HL-60 (cell line): ENCODE measurements around the gene SAMD14.

Experiments
- SPI1 ChIP-seq: IDR thresholded peaks from 2 replicates; pipeline ENCODE4 v1.6.1; 2012; ENCODE audit warnings: low read depth, mild to moderate bottlenecking, borderline replicate concordance
- TF ChIP-seq, protein P1 (sequence below): IDR thresholded peaks from one replicate; pipeline ENCODE4 v1.5.1; 2011; ENCODE audit warnings: low read length, control low read depth, inconsistent platforms; ENCODE audit not compliant: insufficient read depth
- TF ChIP-seq, protein P2 (sequence below): IDR thresholded peaks from 2 replicates; pipeline ENCODE4 v1.6.1; 2012; ENCODE audit warnings: low read depth; ENCODE audit not compliant: insufficient replicate concordance

DNA sequence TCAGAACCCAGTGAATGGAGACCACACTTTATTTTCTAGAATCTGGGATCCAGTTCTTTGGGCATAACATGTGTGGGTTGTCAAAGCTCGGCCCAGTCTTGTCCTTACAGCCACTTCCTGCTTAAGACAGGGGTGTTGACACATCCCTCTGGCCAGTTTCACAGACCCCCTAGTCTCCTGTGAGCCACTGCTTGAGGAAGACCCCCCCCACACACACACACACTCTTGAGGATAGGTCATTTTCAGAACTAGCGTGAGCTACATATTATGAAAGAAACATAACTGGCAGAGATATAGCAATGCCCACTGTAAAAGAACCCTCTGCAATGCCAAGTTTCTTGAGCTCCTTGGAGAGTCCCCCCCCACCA is 38.1 kb downstream of the SAMD14 start:
- no peak for TF ChIP-seq SPI1
- TF ChIP-seq, protein P1, sequence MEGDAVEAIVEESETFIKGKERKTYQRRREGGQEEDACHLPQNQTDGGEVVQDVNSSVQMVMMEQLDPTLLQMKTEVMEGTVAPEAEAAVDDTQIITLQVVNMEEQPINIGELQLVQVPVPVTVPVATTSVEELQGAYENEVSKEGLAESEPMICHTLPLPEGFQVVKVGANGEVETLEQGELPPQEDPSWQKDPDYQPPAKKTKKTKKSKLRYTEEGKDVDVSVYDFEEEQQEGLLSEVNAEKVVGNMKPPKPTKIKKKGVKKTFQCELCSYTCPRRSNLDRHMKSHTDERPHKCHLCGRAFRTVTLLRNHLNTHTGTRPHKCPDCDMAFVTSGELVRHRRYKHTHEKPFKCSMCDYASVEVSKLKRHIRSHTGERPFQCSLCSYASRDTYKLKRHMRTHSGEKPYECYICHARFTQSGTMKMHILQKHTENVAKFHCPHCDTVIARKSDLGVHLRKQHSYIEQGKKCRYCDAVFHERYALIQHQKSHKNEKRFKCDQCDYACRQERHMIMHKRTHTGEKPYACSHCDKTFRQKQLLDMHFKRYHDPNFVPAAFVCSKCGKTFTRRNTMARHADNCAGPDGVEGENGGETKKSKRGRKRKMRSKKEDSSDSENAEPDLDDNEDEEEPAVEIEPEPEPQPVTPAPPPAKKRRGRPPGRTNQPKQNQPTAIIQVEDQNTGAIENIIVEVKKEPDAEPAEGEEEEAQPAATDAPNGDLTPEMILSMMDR, result no peak
- TF ChIP-seq, protein P2, sequence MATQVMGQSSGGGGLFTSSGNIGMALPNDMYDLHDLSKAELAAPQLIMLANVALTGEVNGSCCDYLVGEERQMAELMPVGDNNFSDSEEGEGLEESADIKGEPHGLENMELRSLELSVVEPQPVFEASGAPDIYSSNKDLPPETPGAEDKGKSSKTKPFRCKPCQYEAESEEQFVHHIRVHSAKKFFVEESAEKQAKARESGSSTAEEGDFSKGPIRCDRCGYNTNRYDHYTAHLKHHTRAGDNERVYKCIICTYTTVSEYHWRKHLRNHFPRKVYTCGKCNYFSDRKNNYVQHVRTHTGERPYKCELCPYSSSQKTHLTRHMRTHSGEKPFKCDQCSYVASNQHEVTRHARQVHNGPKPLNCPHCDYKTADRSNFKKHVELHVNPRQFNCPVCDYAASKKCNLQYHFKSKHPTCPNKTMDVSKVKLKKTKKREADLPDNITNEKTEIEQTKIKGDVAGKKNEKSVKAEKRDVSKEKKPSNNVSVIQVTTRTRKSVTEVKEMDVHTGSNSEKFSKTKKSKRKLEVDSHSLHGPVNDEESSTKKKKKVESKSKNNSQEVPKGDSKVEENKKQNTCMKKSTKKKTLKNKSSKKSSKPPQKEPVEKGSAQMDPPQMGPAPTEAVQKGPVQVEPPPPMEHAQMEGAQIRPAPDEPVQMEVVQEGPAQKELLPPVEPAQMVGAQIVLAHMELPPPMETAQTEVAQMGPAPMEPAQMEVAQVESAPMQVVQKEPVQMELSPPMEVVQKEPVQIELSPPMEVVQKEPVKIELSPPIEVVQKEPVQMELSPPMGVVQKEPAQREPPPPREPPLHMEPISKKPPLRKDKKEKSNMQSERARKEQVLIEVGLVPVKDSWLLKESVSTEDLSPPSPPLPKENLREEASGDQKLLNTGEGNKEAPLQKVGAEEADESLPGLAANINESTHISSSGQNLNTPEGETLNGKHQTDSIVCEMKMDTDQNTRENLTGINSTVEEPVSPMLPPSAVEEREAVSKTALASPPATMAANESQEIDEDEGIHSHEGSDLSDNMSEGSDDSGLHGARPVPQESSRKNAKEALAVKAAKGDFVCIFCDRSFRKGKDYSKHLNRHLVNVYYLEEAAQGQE, result no peak
